NT2/D1 (cell line): Measurements from ENCODE around the gene USP11.

Experiments used
- SUZ12 ChIP-seq: IDR thresholded peaks from 2 replicates; pipeline ENCODE4 v1.6.1; 2011; ENCODE audit not compliant: insufficient read length, insufficient read depth; ENCODE audit errors: extremely low read depth
- YY1 ChIP-seq: IDR thresholded peaks from 2 replicates; pipeline ENCODE4 v1.6.1; 2011; ENCODE audit not compliant: insufficient read length, insufficient read depth
- ZNF274 ChIP-seq: IDR thresholded peaks from 2 replicates; pipeline ENCODE4 v1.6.1; 2011; ENCODE audit warnings: mild to moderate bottlenecking, low read depth, low read length

DNA sequence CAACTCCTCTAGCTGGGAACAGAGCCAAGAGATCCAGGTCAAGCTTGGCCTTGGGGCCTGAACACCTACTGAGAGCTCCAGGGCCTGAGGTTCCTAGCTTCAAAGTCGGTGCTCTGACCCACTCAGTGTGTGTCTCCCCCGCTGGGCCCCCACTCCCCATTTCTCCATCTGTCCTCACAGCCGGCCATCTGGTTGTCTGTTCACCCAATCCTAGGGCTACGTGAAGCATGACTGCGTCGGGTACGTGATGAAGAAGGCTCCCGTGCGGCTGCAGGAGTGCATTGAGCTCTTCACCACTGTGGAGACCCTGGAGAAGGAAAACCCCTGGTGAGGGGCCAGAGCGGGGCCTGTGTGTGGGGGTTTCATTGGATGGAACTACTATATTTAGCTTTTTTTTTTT, 12.3 kb downstream of the USP11 start:
- no peak for TF ChIP-seq ZNF274
- TF ChIP-seq YY1 = no peak
- no peak for TF ChIP-seq SUZ12
